Endothelial cell of umbilical vein (primary cell): Measurements from ENCODE around the gene CLDN6. TPM values are rescaled to one million over a fixed set of nuclear protein-coding genes. Genes with fewer than 3 reads are reported as not detected.

Experiments
- BruUV-seq: library from RNA; stranded (reverse); fragments of 400-500 nt; replicated peaks from 2 replicates; lab custom pipeline; 2021; lab: Mats Ljungman, UMichigan
- CTCF ChIA-PET: fragments of 300-600, 350-600 bp; sonication (Branson Sonifier 250); formaldehyde crosslinking; loops from one replicate; lab custom pipeline; 2021; ENCODE audit warnings: antibody characterized with exemption, inconsistent platforms; lab: Charles Lee
- POLR2A ChIA-PET: fragments of 300-600, 350-600 bp; sonication (Branson Sonifier 250); formaldehyde crosslinking; loops from one replicate; lab custom pipeline; 2021; ENCODE audit warnings: antibody characterized with exemption, inconsistent platforms; lab: Charles Lee
- DNase-seq: peaks from one replicate; pipeline ENCODE4 v3.0.0-alpha.2; 2011; ENCODE audit warnings: low read depth, low spot score
- FAIRE-seq: peaks from 2 replicates; lab custom pipeline; 2011; peaks lifted over from hg19 to GRCh38; lab: Jason Lieb, UNC
- H2AFZ ChIP-seq: 2 replicates; pipeline ENCODE4 v1.6.0; 2012; ENCODE audit warnings: low read depth, low read length, control low read depth, inconsistent platforms
- H3K27ac ChIP-seq: 2 replicates; pipeline ENCODE4 v1.5.1; 2011; ENCODE audit warnings: low read depth, mild to moderate bottlenecking, control low read depth, low read length, moderate library complexity; ENCODE audit not compliant: insufficient read depth
- H3K27me3 ChIP-seq, 2 experiments: 2 replicates each; pipeline versions ENCODE4 v1.6.0 to v1.6.1; 2011; ENCODE audit warnings: low read length in 2 of 2, mixed read lengths in 1 of 2; ENCODE audit not compliant: control insufficient read depth in 2 of 2, insufficient read depth in 2 of 2
- H3K36me3 ChIP-seq, 2 experiments: 2 replicates in 1 of 2; 3 replicates in 1 of 2; pipeline ENCODE4 v1.5.1; 2011; ENCODE audit warnings: low read length in 2 of 2, mild to moderate bottlenecking in 1 of 2, moderate library complexity in 1 of 2; ENCODE audit not compliant: control insufficient read depth in 2 of 2, insufficient read depth in 2 of 2; ENCODE audit errors: extremely low read depth in 1 of 2
- H3K4me1 ChIP-seq: 3 replicates; pipeline ENCODE4 v1.5.1; 2011; ENCODE audit warnings: mild to moderate bottlenecking, low read length; ENCODE audit not compliant: control insufficient read depth, insufficient read depth; ENCODE audit errors: extremely low read depth
- H3K4me2 ChIP-seq: 2 replicates; pipeline ENCODE4 v1.6.1; 2011; ENCODE audit warnings: low read length, control low read depth, mixed read lengths; ENCODE audit not compliant: insufficient read depth
- H3K4me3 ChIP-seq, 3 experiments: fragments of 200-600 bp in 1 of 3; sonication (generic), shearing (Covaris generic) in 1 of 3; replicated peaks in 1 of 3; 2 replicates each; pipeline ENCODE4 v1.5.1; 2011 to 2016; ENCODE audit warnings: control low read depth in 3 of 3, low read length in 3 of 3, mild to moderate bottlenecking in 2 of 3, inconsistent platforms in 1 of 3, low read depth in 1 of 3, moderate library complexity in 1 of 3; ENCODE audit not compliant: insufficient read depth in 1 of 3
- H3K79me2 ChIP-seq: 2 replicates; pipeline ENCODE4 v1.6.0; 2012; ENCODE audit warnings: low read length, inconsistent platforms; ENCODE audit not compliant: control insufficient read depth, insufficient read depth
- H3K9ac ChIP-seq: replicated peaks from 2 replicates; pipeline ENCODE3; 2011; ENCODE audit warnings: low read length, control low read depth; ENCODE audit not compliant: insufficient read depth; ENCODE audit errors: extremely low read depth
- H3K9me1 ChIP-seq: replicated peaks from 3 replicates; pipeline ENCODE4 v1.6.0; 2011; ENCODE audit warnings: mild to moderate bottlenecking, low read length; ENCODE audit not compliant: control insufficient read depth, insufficient read depth; ENCODE audit errors: extremely low read depth
- H3K9me3 ChIP-seq: replicated peaks from 2 replicates; pipeline ENCODE4 v1.5.1; 2012; ENCODE audit warnings: low read length, inconsistent platforms; ENCODE audit not compliant: control insufficient read depth, insufficient read depth
- H4K20me1 ChIP-seq: replicated peaks from 2 replicates; pipeline ENCODE3; 2011; ENCODE audit warnings: mild to moderate bottlenecking, low read length; ENCODE audit not compliant: control insufficient read depth, insufficient read depth; ENCODE audit errors: extremely low read depth
- EZH2 ChIP-seq: IDR thresholded peaks from 2 replicates; pipeline ENCODE4 v1.6.1; 2012; ENCODE audit warnings: borderline replicate concordance, low read depth, mild to moderate bottlenecking, moderate library complexity, low read length, inconsistent platforms; ENCODE audit not compliant: severe bottlenecking
- GATA2 ChIP-seq: IDR thresholded peaks from 2 replicates; pipeline ENCODE4 v1.7.0; 2011; ENCODE audit warnings: low read depth, mild to moderate bottlenecking, moderate library complexity, mixed read lengths, low read length; ENCODE audit not compliant: insufficient read length, insufficient read depth
- JUN ChIP-seq: IDR thresholded peaks from 2 replicates; pipeline ENCODE4 v1.6.1; 2011; ENCODE audit warnings: borderline replicate concordance, low read depth; ENCODE audit not compliant: insufficient read length, insufficient read depth
- dilution Hi-C: fragments of 300-500 bp; cut with MboI; formaldehyde crosslinking; loops from one replicate; pipeline ENCODE4 v1.15.0; 2019; ENCODE audit warnings: low sequenced_read_pairs; ENCODE audit not compliant: extremely low pct_ligation_motif_present
- intact Hi-C: fragments of 100-400 bp; cut with micrococcal nuclease; formaldehyde crosslinking; loops from one replicate; pipeline ENCODE4 v1.10.0; 2022
- polyA plus RNA-seq, 4 experiments: library from polyadenylated mRNA; depleted of rRNA in 3 of 4; stranded (reverse) in 3 of 4; unstranded in 1 of 4; fragments of >200 nt; gene quantifications; 2 replicates each; pipeline versions ENCODE4 v1.2.1 to v1.2.3, GENCODE V29; 2011 to 2012; ENCODE audit warnings: missing spikeins in 1 of 4
- total RNA-seq: library from RNA; stranded (reverse); gene quantifications from 2 replicates; pipeline ENCODE4 v1.2.3, GENCODE V29; 2021

The CLDN6 gene
- total and polyA plus RNA-seq, 2 donors (not counting 3 experiments of a cell fraction or from before 2014, with no cell fraction given): 0.28 TPM; not detected in 1

DNA sequence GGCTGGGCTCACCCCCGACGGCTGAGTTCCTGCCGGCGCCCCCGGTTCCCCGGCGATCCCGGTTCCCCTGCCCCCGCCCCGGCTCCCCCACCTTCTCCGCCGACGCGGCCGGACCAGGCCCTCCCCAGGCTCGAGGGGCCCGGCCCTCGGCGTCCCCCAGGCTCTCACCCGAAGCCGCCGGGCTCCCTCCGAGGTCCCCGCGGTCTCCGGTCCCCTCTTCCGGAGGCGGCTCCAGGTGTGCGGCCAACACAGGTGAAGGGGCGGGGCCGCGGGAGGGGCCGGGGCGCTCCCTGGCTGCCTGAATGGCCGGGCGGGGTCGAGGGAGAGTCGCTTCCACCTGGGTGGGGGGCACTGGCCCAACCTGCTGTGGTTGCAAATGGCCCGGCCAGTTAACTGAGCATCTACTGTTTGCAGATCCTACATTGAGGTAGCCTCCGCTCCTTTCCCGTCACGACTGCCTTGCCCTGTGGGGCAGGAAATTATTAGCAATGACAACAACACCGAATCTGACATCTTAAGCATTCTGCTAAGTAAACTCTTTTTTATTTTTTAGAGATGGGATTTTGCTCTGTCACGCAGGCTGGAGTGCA, 18.8 kb upstream of the CLDN6 start, which contains the start of gene BICDL2:
Gene BICDL2 (minus strand): TSS at position 219 of the 590 bp plus-strand sequence. CDS start 1,448 bp downstream, outside the sequence.
- Histone ChIP-seq H3K9ac (no peak within 1 kb of the TSS), H3K27me3 (peaks cover 54% of the 10 kb centered on the region in 2 experiments), H3K36me3 (no peaks in the 10 kb centered on the region), H4K20me1 (no peaks in the 10 kb centered on the region), H3K27ac (no peak within 1 kb of the TSS), H3K79me2 (no peaks in the 10 kb centered on the region), H3K4me1 (no peaks in the 10 kb centered on the region), H3K4me3 (no peak within 1 kb of the TSS), H2AFZ (no peak within 1 kb of the TSS), H3K9me3 (no peaks in the 10 kb centered on the region), H3K9me1 (no peaks in the 10 kb centered on the region), H3K4me2 (no peak within 1 kb of the TSS)
- POLR2A ChIA-PET: no interaction called here
- FAIRE-seq (no peak), DNase-seq (no peak)
- intact Hi-C loops: no loop called here
- BruUV-seq: no TSS peak
- dilution Hi-C loops: no loop called here
- TF ChIP-seq GATA2 (no peak), EZH2 (peak; percentile 42)
- CTCF ChIA-PET: no interaction called here

DNA sequence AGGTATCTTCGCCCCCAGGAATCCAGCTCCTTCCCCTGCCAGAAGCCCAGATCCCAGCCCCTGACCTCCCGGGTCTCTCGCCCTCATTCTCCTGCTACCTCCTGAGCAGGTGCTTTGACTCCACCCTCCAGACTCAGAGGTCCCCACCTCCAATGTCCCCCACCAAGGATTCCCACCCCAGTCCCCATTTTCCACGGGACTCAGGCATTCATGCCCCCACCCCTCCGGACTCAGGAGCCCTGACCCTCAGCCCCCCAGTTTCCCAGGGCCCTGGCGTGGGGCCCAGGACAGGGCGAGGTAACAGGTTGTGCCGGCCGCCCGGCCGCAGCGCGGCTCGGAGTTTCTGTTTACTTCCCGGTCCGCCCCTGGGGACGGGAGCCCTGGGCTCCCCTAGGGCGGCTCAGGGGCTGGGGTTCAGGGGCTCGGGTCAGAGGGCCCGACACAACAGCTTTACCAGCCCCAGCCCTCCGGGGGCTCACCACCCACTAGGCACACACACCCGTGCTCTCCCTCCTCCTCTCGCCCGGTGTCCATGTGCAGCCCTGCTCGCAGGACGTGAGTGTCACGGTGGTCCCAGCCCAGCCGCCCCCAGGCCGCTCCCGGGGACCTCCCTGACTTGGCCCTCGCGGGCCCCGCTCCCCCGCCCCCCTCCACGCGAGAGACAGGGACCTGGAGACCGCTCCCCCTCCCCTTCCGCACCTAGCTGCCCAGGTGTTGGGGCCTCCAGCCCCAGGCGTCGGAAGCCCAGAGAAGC, 18.2 kb upstream of the CLDN6 start:
- H3K9ac ChIP-seq: no peak overlapping the region
- no TSS peak for BruUV-seq
- intact Hi-C loops (no loop called here), dilution Hi-C loops (no loop called here)
- H4K20me1 ChIP-seq: no peaks in the 10 kb centered on the region
- H3K4me2 ChIP-seq: no peak overlapping the region
- TF ChIP-seq EZH2 (peak; percentile 99), JUN (no peak)
- H3K9me1 ChIP-seq: no peaks in the 10 kb centered on the region
- H3K4me1 ChIP-seq: no peaks in the 10 kb centered on the region
- no peak overlapping the region for H2AFZ ChIP-seq
- no peak overlapping the region for H3K4me3 ChIP-seq
- no peaks in the 10 kb centered on the region for H3K79me2 ChIP-seq
- ChIA-PET POLR2A (no interaction called here), CTCF (interaction anchor here (1.6 to 8.5 kb wide), 2 partner anchors 23 to 92 kb away, joined by 4 to 138 read pairs; no protein-coding TSS in a partner anchor)
- DNase-seq (no peak), FAIRE-seq (no peak)
- H3K27me3 ChIP-seq: peaks cover 54% of the 10 kb centered on the region in 2 experiments
- H3K36me3 ChIP-seq: no peaks in the 10 kb centered on the region
- no peak overlapping the region for H3K27ac ChIP-seq
- no peaks in the 10 kb centered on the region for H3K9me3 ChIP-seq
